ENCODE measurements around the gene SPEM3. TPM values are rescaled to one million over a fixed set of nuclear protein-coding genes. Genes with fewer than 3 reads are reported as not detected.

Gene SPEM3
- total and polyA plus RNA-seq, 2 experiments from 2014 or later = not detected

GRCh38 chr17:7408252-7408727, 20.4 kb upstream of the SPEM3 start:
- H3K4me2 ChIP-seq = no peak overlapping the region
- no peaks in the 10 kb centered on the region for H3K27me3 ChIP-seq
- H3K36me3 ChIP-seq (replicated peaks; ENCODE audit: insufficient read depth, low read depth) = no peaks in the 10 kb centered on the region
- peaks cover 6% of the 10 kb centered on the region for H3K79me2 ChIP-seq
- no peak overlapping the region for H3K27ac ChIP-seq
- no peak for DNase-seq (ENCODE audit: low spot score)
- TF ChIP-seq EZH2 (IDR thresholded peaks at IDR 0.05; ENCODE audit: borderline replicate concordance) (no peak), EZH2phosphoT487 (IDR thresholded peaks at IDR 0.05; ENCODE audit: low read depth, severe bottlenecking, unreplicated experiment) (no peak)
- TF ChIP-seq, protein P1, sequence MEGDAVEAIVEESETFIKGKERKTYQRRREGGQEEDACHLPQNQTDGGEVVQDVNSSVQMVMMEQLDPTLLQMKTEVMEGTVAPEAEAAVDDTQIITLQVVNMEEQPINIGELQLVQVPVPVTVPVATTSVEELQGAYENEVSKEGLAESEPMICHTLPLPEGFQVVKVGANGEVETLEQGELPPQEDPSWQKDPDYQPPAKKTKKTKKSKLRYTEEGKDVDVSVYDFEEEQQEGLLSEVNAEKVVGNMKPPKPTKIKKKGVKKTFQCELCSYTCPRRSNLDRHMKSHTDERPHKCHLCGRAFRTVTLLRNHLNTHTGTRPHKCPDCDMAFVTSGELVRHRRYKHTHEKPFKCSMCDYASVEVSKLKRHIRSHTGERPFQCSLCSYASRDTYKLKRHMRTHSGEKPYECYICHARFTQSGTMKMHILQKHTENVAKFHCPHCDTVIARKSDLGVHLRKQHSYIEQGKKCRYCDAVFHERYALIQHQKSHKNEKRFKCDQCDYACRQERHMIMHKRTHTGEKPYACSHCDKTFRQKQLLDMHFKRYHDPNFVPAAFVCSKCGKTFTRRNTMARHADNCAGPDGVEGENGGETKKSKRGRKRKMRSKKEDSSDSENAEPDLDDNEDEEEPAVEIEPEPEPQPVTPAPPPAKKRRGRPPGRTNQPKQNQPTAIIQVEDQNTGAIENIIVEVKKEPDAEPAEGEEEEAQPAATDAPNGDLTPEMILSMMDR (IDR thresholded peaks at IDR 0.05; ENCODE audit: poor library complexity) = no peak
- H3K9me2 ChIP-seq (replicated peaks; ENCODE audit: insufficient read depth) = no peaks in the 10 kb centered on the region
- H3K4me3 ChIP-seq = no peak overlapping the region
- H3K4me1 ChIP-seq (ENCODE audit: insufficient read depth) = no peaks in the 10 kb centered on the region
- no peaks in the 10 kb centered on the region for H3K9me3 ChIP-seq (ENCODE audit: low read depth)
- WGBS (ENCODE audit: low lambda C conversion rate, missing lambda C conversion rate) = 94% methylated on average over 29 of the region's 58 CpGs
- H2AFZ ChIP-seq = no peak overlapping the region
- no peaks in the 10 kb centered on the region for H4K20me1 ChIP-seq (ENCODE audit: insufficient read depth, poor library complexity, severe bottlenecking)

DNA sequence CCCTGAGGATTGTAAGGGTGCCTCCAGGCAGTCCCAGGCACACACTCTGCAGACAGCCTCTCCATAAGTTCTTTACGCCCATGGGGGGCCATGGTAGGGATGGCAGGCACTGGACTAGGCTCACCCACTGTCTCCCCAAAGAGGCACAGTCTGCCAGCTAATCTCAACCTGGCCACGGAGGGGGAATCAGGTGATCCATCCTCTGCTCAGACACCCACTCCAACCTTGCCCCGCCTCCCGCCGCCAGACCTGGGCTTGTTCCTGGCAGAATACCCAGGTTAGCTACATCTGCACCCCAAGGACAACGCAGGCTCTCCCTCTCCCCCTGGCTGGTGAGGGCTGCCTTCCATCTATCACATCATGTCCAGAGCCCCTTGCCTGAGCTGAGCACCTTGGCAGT, 19.8 kb upstream of the SPEM3 start:
- no peaks in the 10 kb centered on the region for H3K27me3 ChIP-seq
- no peaks in the 10 kb centered on the region for H3K9me3 ChIP-seq (ENCODE audit: low read depth)
- no peaks in the 10 kb centered on the region for H3K4me1 ChIP-seq (ENCODE audit: insufficient read depth)
- WGBS (ENCODE audit: low lambda C conversion rate, missing lambda C conversion rate) = 91% methylated on average over 6 of the region's 6 CpGs
- no peak overlapping the region for H3K27ac ChIP-seq
- H3K9me2 ChIP-seq (replicated peaks; ENCODE audit: insufficient read depth) = no peaks in the 10 kb centered on the region
- no peak overlapping the region for H3K4me3 ChIP-seq
- no peaks in the 10 kb centered on the region for H3K36me3 ChIP-seq (replicated peaks; ENCODE audit: insufficient read depth, low read depth)
- H3K4me2 ChIP-seq = no peak overlapping the region
- no peak overlapping the region for H2AFZ ChIP-seq
- no peaks in the 10 kb centered on the region for H4K20me1 ChIP-seq (ENCODE audit: insufficient read depth, poor library complexity, severe bottlenecking)
- peaks cover 6% of the 10 kb centered on the region for H3K79me2 ChIP-seq
- no peak for DNase-seq (ENCODE audit: low spot score)
- TF ChIP-seq, protein P1 (IDR thresholded peaks at IDR 0.05; ENCODE audit: poor library complexity) = no peak
- TF ChIP-seq EZH2phosphoT487 (IDR thresholded peaks at IDR 0.05; ENCODE audit: low read depth, severe bottlenecking, unreplicated experiment) (no peak), EZH2 (IDR thresholded peaks at IDR 0.05; ENCODE audit: borderline replicate concordance) (no peak)

GRCh38 chr17:7409716-7410115, 18.9 kb upstream of the SPEM3 start:
- H2AFZ ChIP-seq = no peak overlapping the region
- no peak overlapping the region for H3K27ac ChIP-seq
- no peaks in the 10 kb centered on the region for H4K20me1 ChIP-seq (ENCODE audit: insufficient read depth, poor library complexity, severe bottlenecking)
- H3K4me1 ChIP-seq (ENCODE audit: insufficient read depth) = no peaks in the 10 kb centered on the region
- no peaks in the 10 kb centered on the region for H3K27me3 ChIP-seq
- H3K9me3 ChIP-seq (ENCODE audit: low read depth) = no peaks in the 10 kb centered on the region
- H3K9me2 ChIP-seq (replicated peaks; ENCODE audit: insufficient read depth) = no peaks in the 10 kb centered on the region
- TF ChIP-seq, protein P1 (IDR thresholded peaks at IDR 0.05; ENCODE audit: poor library complexity) = no peak
- TF ChIP-seq EZH2phosphoT487 (IDR thresholded peaks at IDR 0.05; ENCODE audit: low read depth, severe bottlenecking, unreplicated experiment) (no peak), EZH2 (IDR thresholded peaks at IDR 0.05; ENCODE audit: borderline replicate concordance) (no peak)
- no peak for DNase-seq (ENCODE audit: low spot score)
- WGBS (ENCODE audit: low lambda C conversion rate, missing lambda C conversion rate) = 92% methylated on average over 6 of the region's 6 CpGs
- no peak overlapping the region for H3K4me3 ChIP-seq
- no peak overlapping the region for H3K4me2 ChIP-seq
- peaks cover 6% of the 10 kb centered on the region for H3K79me2 ChIP-seq
- no peaks in the 10 kb centered on the region for H3K36me3 ChIP-seq (replicated peaks; ENCODE audit: insufficient read depth, low read depth)
